ENCODE measurements around the gene ARMC7. TPM values are rescaled to one million over a fixed set of nuclear protein-coding genes. Genes with fewer than 3 reads are reported as not detected.

ARMC7 gene
- total RNA-seq, 1 experiment from 2014 or later = 26.0 TPM

- H3K36me3 Mint-ChIP-seq (ENCODE audit: insufficient read depth, unreplicated experiment) = peaks cover 65% of the 10 kb centered on the region
- Histone ChIP-seq H3K4me1 (0 out of 2 replicates have a peak, but pooled peaks cover 9% of the 10 kb centered on the region), H3K27me3 (replicated peaks; ENCODE audit: control insufficient read depth, insufficient read depth, low read length) (no peaks in the 10 kb centered on the region), H3K36me3 (ENCODE audit: control insufficient read depth, insufficient read depth, low read length) (peaks cover 5% of the 10 kb centered on the region), H3K9me3 (no peaks in the 10 kb centered on the region), H3K4me3 (ENCODE audit: low read depth, low read length) (no peak overlapping the region)
- no peak overlapping the region for H3K4me3 Mint-ChIP-seq (ENCODE audit: unreplicated experiment)
- CTCF ChIA-PET = interaction anchor here (0.5 to 2.6 kb wide), 4 partner anchors 49 to 794 kb away, joined by 4 to 31 read pairs (median 12); partner anchors contain the start of genes ARMC7 and WBP2
- H3K27me3 Mint-ChIP-seq (ENCODE audit: insufficient read depth, unreplicated experiment) = no peaks in the 10 kb centered on the region
- BruUV-seq (replicated peaks) = no TSS peak
- TF ChIP-seq CTCF (IDR thresholded peaks at IDR 0.05; ENCODE audit: insufficient read depth in 1 of 2, low read depth in 1 of 2, low read length in 1 of 2, severe bottlenecking in 1 of 2, unreplicated experiment in 1 of 2) = no peak
- POLR2A ChIA-PET = no interaction called here
- intact Hi-C loops (cut with micrococcal nuclease; ENCODE audit: unreplicated experiment) = no loop called here
- H3K27ac Mint-ChIP-seq (ENCODE audit: unreplicated experiment) = no peak overlapping the region
- H3K4me1 Mint-ChIP-seq (ENCODE audit: low read depth, unreplicated experiment) = peaks cover 9% of the 10 kb centered on the region
- no peak for DNase-seq
- no peaks in the 10 kb centered on the region for H3K9me3 Mint-ChIP-seq (ENCODE audit: unreplicated experiment)
Observed at GRCh38 chr17:75061055-75061438, 48.7 kb upstream of the ARMC7 start.

- POLR2A ChIA-PET = no interaction called here
- no peak for DNase-seq
- TF ChIP-seq CTCF (IDR thresholded peaks at IDR 0.05; ENCODE audit: insufficient read depth in 1 of 2, low read depth in 1 of 2, low read length in 1 of 2, severe bottlenecking in 1 of 2, unreplicated experiment in 1 of 2) = no peak
- no peak overlapping the region for H3K4me3 Mint-ChIP-seq (ENCODE audit: unreplicated experiment)
- no peaks in the 10 kb centered on the region for H3K9me3 Mint-ChIP-seq (ENCODE audit: unreplicated experiment)
- H3K36me3 Mint-ChIP-seq (ENCODE audit: insufficient read depth, unreplicated experiment) = peaks cover 67% of the 10 kb centered on the region
- intact Hi-C loops (cut with micrococcal nuclease; ENCODE audit: unreplicated experiment) = no loop called here
- 0 out of 2 replicates have a peak, but pooled peaks cover 5% of the 10 kb centered on the region for H3K4me1 ChIP-seq
- no peak overlapping the region for H3K27ac Mint-ChIP-seq (ENCODE audit: unreplicated experiment)
- no TSS peak for BruUV-seq (replicated peaks)
- no peak overlapping the region for H3K4me3 ChIP-seq (ENCODE audit: low read depth, low read length)
- peaks cover 5% of the 10 kb centered on the region for H3K36me3 ChIP-seq (ENCODE audit: control insufficient read depth, insufficient read depth, low read length)
- CTCF ChIA-PET = interaction anchor here (0.5 to 2.6 kb wide), 3 partner anchors 52 to 794 kb away, joined by 4 to 31 read pairs (median 7); partner anchors contain the start of gene WBP2
- H3K27me3 ChIP-seq (replicated peaks; ENCODE audit: control insufficient read depth, insufficient read depth, low read length) = no peaks in the 10 kb centered on the region
- H3K27me3 Mint-ChIP-seq (ENCODE audit: insufficient read depth, unreplicated experiment) = no peaks in the 10 kb centered on the region
- H3K4me1 Mint-ChIP-seq (ENCODE audit: low read depth, unreplicated experiment) = peaks cover 9% of the 10 kb centered on the region
- H3K9me3 ChIP-seq = no peaks in the 10 kb centered on the region
Observed at GRCh38 chr17:75061618-75062017, 48.2 kb upstream of the ARMC7 start.

- Mint-ChIP-seq H3K36me3 (ENCODE audit: insufficient read depth, unreplicated experiment) (peaks cover 56% of the 10 kb centered on the region), H3K9me3 (ENCODE audit: unreplicated experiment) (no peaks in the 10 kb centered on the region), H3K4me1 (ENCODE audit: low read depth, unreplicated experiment) (peaks cover 9% of the 10 kb centered on the region), H3K4me3 (ENCODE audit: unreplicated experiment) (no peak overlapping the region), H3K27me3 (ENCODE audit: insufficient read depth, unreplicated experiment) (no peaks in the 10 kb centered on the region), H3K27ac (ENCODE audit: unreplicated experiment) (no peak overlapping the region)
- Histone ChIP-seq H3K9me3 (no peaks in the 10 kb centered on the region), H3K36me3 (ENCODE audit: control insufficient read depth, insufficient read depth, low read length) (peaks cover 5% of the 10 kb centered on the region), H3K4me1 (0 out of 2 replicates have a peak, but pooled peaks cover 5% of the 10 kb centered on the region), H3K4me3 (ENCODE audit: low read depth, low read length) (no peak overlapping the region), H3K27me3 (replicated peaks; ENCODE audit: control insufficient read depth, insufficient read depth, low read length) (no peaks in the 10 kb centered on the region)
- intact Hi-C loops (cut with micrococcal nuclease; ENCODE audit: unreplicated experiment) = no loop called here
- POLR2A ChIA-PET = no interaction called here
- CTCF ChIA-PET = interaction anchor here (1.3 kb wide), 1 partner anchor 9 kb away, joined by 3 read pairs; no protein-coding TSS in a partner anchor
- no TSS peak for BruUV-seq (replicated peaks)
- TF ChIP-seq CTCF (IDR thresholded peaks at IDR 0.05; ENCODE audit: insufficient read depth in 1 of 2, low read depth in 1 of 2, low read length in 1 of 2, severe bottlenecking in 1 of 2, unreplicated experiment in 1 of 2) = no peak
- DNase-seq = no peak
Observed at GRCh38 chr17:75063201-75063600, 46.6 kb upstream of the ARMC7 start.
